Stimulated activated CD8-positive, alpha-beta memory T cell treated with anti-CD3 and anti-CD28 coated beads, Interleukin-7, amount 100 ng/mL, for 1 hour (primary cell): ENCODE results near the gene GOLGA6A.
"Not testable (repeated sequence)": the region's sequence is repeated elsewhere in the genome, so short reads cannot be mapped to it uniquely, and the experiment has no call there.

ENCODE experiments used
- DNase-seq, 2 donors: peaks; one replicate each; pipeline ENCODE4 v3.0.0-alpha.2; 2020; ENCODE audit warnings: low read depth in 2 of 2

GOLGA6A gene

DNA sequence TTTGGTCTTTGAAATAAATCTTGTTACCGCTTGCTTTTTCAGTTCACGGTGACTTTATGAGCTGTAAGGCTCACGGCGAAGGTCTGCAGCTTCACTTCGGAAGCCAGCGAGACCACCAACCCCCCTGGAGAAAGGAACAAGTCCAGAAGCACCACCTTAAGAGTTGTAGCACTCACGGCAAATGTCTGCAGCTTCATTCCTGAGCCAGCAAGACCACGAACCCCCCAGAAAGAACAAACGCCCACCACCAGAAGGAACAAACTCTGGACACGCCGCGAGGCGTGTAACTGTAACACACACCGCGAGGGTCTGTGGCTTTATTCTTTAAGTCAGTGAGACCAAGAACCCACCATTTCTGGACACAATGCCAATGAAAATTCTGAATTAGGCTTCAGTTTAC, 28.8 kb downstream of the GOLGA6A start:
- no peak for DNase-seq

DNA sequence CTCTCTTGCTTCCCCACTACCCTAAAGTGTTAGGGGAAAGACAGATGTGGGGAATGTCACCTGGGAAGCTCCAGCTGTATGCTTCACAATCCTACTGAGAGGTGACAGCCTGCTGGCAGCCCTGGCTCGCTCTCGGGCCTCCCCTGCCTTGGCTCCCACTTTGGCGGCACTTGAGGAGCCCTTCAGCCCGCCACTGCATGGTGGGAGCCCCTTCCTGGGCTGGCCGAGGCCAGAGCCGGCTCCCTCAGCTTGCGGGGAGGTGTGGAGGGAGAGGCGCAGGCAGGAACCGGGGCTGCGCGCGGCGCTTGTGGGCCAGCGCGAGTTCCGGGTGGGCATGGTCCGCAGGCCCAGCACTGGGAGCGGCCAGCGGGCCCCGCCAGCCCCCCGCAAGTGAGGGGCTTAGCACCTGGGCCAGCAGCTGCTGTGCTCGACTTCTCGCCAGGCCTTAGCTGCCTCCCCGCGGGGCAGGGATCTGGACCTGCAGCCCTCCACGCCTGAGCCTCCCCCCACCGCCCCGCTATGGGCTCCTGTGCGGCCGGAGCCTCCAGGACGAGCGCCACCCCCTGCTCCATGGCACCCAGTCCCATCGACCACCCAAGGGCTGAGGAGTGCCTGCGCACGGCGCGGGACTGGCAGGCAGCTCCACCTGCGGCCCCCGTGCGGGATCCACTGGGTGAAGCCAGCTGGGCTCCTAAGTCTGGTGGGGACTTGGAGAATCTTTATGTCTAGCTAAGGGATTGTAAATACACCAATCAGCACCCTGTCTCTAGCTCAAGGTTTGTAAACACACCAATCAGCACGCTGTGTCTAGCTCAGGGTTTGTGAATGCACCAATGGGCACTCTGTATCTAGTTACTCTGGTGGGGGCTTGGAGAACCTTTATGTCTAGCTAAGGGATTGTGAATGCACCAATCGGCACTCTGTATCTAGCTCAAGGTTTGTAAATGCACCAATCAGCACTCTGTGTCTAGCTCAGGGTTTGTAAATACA, 29.8 kb downstream of the GOLGA6A start:
- not testable (repeated sequence) for DNase-seq

DNA sequence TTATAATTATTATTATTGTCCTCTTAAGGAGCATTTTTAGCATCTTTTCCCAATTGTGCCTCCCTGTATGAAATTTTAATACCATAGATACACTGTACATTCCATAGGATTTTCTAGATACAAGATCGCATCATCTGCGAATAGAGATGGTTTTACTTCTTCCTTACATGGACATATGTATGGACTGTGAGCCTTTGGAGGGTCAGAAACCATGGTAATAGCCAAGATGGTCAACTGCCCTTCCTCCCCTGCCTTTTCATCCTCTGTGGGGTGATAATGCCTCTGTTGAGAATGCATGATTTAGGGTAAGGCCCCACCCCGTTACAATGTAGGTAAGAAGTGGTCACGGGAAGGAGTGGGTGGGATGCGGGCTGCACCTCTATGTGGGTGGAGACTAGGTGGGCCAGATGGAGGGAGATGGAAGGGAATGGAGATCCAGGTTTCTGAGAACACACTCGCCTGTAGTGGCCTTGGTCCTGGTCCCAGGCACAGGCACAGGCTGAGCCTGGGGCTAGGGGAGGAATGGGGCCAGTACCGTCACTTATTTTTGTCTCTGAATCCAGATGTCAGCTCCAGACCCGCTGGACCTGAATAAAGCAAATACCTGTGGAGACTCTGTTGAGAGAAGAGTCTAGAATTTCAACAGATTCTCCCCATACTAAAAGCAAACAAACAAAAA, 31.7 kb downstream of the GOLGA6A start:
- no peak for DNase-seq

DNA sequence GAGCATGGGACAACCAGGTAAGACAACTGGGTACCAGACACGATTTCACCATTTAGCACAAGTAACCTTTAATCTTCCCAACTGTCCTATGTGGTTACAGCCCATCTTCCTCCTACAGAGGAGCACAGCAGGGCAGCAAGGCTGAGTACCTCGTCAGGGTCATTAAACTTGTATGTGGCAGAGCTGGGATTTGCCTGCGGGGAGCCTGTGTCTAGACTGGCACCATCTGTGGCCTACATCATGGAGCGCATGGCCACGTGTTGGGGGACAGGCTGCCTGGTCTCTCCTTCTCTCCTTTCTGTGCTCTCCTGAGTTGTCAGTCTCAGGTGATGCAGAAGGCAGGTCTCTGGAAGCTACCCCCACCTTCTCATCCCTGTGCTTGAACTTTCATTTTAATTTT, 32.2 kb downstream of the GOLGA6A start:
- no peak for DNase-seq

DNA sequence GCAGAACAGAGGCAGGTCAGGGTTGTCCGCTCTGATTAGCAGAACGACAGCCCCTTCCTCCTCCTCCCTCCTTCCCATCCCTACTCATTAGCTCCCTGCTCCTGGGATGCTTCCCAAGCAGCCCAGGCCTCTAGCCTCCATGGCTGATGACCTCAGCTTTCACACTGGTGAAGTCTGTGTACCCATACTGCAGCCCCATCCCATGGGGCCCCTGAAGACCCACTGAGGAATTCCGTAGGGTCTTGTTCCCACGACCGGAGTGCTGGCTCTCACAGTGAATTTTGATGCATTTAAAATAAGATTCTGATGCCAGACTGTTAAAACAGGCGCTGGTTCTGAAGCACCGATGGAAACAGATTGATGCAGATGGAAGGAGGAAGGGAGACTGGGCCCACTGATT, 36.1 kb downstream of the GOLGA6A start:
- DNase-seq = no peak

DNA sequence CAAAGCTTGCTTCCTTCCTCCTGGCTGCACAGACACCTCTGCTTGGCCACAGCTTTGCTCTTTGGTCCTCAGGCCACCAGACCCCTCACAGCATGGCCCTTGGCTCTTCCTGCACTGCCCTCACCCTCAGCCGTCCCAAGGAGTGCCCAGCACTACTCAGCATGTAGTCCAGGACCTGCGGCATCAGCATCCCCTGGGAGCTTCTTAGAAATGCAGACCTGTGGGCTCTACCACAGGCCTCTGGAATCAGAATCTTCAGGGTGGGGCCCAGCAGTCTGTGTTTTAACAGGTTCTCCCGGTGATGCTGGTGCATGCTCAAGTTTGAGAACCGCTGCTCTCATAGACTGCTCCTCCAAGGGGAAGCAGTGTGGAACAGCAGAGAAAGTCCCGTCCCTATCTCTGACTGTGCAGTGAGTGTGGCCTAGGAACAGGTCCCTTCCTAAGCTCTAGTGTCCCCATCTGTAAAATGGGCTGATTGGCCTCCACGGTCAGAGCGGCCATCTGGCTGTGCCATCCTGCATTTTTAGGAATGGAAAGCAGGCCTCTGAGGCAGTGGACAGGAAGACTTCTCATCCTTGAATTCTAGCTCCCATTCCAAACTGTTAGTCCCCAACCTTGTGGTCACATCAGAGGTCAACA, 36.6 kb downstream of the GOLGA6A start:
- DNase-seq = no peak

DNA sequence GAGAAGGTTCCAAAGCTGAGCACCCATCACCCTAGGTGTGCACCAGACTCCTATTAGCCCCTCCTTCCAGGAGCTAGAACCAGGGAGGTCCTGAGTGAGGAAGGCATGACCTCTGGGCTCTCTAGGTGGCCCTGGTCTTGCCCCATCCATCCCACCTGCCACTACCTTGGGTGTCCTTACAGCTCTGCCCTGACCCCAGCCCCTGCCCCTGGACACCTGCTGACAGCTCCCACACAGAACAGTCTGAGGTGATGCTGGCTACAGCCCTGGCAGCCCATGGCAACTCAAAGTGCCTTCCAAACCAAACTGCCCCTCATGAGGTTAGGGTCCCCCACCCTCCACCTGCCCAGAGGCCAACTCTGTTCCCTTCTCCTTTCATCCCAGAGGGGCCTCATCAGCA, 37.2 kb downstream of the GOLGA6A start:
- no peak for DNase-seq

DNA sequence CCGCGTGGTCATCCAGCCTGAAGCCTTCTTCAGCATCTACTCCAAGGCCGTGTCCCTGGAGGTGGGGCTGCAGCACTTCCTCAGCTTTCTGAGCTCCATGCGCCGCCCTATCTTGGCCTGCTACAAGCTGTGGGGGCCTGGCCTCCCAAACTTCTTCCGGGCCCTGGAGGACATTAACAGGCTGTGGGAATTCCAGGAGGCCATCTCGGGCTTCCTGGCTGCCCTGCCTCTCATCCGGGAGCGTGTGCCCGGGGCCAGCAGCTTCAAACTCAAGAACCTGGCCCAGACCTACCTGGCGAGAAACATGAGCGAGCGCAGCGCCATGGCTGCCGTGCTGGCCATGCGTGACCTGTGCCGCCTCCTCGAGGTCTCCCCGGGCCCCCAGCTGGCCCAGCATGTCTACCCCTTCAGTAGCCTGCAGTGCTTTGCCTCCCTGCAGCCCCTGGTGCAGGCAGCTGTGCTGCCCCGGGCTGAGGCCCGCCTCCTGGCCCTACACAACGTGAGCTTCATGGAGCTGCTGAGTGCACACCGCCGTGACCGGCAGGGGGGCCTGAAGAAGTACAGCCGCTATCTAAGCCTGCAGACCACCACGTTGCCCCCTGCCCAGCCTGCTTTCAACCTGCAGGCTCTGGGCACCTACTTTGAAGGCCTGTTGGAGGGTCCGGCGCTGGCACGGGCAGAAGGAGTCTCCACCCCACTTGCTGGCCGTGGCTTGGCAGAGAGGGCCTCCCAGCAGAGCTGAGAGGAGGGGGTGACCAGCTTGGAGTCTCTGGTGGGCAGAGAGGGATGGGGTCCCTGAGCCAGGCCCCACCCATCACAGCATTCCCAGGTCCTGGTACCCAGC, 37.9 kb downstream of the GOLGA6A start:
- no peak for DNase-seq

DNA sequence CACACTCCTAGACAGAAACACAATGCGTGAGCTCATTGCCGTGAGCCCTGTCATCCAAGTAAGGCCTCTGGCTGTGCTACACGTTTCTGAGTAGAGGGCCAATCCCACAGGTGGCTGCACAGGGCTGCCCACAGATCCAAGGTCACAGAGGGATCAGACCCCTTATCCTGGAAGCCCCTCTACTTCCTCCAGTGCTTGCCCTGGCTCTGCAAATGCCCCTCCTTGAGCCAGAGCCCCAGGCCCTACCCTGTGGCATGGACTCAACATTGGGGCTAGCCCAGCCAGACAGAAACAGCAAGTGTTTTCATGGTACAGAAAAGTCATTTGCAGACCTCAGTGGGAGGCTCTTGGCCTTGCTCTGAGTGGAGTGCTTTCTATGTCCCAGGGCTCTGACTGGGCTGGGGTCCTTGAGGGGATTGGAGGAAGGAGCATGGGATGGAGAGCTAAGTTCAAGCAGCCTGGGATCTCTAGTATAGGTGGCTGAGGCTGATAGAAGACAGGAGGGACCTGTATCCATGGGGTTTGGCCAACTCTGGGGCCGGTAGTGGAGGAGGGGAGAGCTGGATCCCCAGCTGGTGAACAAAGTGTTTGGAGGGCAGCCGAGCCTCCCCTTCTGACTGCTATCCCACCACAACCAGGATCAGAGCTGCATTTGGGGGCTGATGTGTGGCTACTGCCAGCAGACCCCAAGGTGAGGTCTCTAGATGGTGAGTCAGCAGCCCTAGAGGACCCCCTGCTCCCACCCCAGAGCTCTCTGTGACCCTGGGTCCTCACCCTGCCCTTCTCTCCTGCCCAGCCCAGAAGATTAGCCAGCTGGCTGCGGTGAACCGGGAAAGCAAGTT, 38.7 kb downstream of the GOLGA6A start:
- DNase-seq = no peak

DNA sequence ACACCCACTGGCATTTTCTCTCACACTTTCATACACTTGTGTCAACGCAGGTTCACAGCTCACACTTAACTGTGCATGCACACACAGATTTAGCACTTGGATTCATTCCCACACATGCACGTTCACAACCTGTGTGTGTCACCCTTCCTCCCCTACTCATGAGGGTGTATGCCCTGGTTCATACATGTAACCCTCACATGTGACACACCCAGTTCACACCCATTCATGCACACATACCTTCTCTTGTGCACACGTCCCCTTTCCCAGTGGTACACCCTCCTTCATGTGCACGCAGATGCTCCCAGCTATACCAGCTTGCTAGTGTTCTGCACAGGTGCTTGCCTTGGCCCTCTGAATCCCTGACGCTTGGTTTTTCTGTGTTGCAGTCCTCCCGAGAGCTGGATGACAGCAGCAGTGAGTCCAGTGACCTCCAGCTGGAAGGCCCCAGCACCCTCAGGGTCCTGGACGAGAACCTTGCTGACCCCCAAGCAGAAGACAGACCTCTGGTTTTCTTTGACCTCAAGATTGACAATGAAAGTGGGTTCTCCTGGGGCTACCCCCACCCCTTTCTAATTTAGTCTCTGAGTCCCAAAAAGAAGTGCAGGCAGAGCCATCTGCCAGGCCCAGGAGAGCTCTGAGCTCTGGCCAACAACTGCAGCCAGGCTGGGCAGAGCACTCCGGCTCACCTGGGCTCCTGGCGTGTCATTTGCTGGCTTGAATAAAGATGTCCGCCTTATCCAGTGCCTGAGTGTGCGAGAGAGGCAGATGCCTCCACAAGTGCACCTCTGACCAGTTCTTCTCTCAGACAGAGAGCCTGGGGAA, 39.5 kb downstream of the GOLGA6A start:
- no peak for DNase-seq

DNA sequence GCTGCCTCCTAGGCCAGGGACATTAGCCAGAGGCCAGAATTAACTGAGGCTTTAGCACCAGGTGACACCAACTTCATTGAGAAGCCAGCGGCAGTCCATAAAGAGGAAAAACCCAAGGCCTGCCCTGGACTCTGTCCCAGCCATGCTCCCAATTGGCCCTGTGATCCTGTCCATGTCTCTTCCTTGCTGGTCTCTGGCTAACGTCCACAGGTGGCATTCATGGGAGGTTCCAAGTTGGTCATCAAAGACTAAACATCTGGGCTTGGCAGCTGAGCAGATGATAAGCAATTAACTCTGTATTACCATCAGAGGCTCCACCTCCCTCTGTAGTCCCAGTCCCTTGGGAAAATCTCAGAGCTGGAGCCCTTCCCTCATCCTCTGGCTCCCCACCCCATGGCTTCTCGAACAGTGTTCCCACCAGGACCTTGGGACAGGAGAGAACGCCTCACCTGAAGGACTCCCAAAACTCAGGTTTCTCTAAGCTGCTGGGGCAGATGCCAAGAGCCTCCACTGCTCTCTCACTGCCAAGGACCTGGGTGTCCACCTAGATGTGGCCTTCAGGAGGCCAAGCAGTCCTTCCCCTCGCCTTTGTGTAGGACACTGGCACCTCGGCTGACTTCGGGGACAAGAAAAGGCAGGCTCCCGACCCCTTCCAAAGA, 40.4 kb downstream of the GOLGA6A start:
- DNase-seq = no peak

DNA sequence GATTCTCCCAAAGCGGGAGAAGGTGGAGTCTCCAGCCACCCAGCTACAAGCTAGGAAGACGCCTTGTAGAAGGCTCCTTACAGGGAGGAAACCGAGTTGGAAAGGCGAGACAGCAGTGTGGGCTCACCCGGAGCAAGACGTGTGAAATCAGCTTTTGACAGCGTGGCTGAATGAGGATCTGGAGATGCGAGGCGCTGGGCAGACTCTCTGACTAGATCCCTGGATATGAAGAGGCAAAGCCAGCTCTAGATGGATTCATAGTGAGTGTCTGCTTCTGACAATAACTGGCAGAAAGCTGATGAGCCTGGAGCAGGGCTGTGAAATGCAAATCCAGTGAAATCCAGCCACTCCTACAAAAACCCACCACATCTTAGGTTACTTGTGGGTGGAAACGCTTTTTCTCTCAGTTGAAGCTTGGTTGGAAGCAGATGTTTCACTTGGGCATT, 41.0 kb downstream of the GOLGA6A start:
- DNase-seq = no peak

DNA sequence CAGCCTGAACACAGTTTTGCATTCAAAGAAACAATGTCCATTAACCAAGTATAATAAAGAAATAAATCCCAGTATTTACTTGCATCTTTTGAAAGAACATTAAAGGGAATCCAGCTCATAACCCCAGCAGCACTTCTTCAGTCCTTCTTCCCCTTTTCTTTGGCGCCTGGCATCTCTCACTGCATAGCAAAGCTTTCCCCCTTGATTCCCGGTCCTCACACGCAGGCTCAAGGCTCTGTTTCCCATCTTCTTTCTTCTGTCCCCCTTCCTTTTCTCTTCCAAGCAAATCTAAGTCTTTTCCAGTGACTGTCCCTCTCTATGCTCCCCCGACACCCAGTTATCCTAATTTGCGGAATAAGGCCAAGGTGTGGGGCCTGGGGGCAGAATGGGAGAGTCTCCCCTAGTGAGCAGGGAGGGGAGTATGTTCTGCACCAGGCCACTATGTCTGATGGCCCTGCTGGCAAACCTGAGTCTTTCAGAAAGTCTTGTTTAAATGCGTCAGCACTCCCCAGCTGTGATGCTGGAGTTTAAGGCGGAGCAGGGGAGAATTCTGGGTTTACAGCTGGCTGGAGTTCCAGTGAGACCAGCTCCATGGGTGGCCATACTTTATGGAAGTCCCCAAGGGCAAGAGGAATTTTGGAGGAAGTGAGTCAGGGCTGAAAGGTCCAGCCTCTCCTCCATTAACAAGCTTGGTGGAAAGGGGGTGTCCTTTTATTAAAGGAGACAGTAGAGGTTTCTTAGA, 42.1 kb downstream of the GOLGA6A start:
- no peak for DNase-seq

DNA sequence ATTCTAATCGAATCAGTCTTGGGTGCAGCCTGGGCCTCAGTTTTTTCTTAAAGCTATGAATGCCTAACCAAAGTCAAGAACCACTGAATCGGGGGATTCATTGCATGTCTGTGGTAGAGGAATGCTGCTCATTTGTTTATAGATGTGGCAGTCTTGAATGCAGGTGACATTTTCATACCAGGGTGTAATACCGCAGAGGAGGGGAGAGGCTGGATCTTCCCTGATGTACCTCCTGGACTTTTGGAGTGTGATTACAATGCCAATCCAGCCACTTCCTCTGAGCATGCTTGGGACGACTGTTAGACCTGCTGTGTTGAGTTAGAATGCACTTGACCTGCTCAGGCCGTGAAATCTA, 42.7 kb downstream of the GOLGA6A start:
- DNase-seq = no peak

DNA sequence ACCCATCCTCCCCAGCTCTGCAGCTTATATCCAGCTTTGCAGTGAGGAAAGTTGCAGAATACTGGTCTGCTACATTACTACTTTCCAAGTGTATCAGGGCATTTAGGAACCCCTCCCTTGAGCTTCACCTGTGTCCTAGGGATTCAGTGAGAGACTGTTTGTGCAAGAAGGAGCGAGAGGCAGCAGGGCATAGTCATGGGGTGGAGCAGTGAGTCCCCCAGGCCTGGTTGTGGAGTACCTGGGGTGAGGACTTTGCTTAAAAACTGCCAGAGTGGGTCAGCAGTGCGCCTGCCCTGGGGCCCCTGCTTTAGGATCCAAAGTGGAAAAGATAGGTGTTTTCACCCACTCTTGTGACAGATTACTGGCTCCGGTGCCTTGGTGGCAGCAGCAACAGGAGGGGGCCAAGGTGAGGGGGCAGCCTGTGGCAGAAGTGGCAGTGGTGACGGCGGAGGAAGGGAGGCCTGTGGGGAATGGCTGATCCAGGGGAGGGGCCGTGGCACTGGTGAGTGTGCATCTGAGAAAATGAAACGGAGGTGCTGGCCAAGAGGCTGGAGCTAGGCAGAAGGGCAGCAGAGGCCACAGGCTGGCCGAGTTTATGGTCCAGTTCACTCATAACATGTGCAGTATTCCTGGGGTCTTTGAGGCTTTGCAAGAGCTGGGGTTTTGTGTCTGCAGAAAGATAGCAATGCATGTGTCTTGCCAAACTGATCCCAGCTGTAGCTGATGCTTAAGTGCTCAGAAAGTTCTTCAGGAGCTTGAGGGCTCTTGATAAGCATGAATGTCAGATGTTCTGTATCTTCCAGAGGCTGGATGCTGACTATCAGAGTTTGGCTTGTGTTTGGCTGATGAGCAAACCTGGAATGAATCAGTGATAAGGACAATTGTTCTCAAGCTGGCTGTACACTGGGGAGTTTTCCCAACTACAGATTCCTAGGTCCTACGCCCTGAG, 43.4 kb downstream of the GOLGA6A start:
- no peak for DNase-seq

DNA sequence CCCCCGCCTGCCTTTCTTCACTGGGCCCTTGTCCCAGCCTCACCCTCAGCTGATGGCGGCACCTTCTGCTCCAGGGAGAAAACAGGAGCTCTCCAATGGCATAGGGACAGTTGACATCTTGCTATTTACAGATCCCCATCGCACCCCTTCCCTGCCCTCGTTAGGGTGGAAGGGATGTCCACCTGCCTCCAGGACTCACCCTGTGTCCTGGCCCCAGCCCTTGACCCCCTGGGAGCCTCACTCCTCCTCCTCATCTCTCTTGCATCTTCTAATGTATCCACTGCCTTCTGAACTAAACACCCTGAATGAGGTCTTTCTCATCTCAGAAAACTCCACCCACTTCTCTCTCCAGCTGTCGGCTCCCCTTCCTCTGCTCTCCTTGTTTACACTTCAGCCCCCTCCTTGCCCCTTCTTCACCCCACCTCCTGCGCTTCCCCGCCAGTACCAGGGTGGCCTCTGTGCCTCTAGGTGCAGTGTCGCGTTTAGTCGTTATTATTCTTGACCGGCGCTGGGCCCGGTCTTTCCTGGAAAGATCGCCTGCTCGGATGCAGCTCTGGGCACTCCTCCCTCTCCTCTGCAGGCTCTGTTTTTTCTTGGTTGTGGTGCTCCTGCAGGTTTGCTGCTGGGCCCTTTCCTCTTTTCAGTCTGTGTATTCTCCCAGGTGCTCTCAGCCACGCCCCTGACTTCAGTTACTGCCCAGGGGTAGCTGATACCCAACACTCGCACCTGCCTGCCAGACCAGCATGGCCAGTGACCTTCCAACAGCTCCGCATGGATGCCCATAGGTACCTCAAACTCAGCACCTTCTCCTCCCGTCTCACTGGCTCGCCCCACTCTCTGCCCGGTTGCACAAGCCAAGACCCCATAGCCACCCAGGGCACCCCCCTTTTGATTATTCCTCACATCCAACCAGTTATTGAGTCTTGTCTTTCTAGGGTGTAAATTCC, 44.9 kb downstream of the GOLGA6A start:
- DNase-seq = no peak
